GM12864 (cell line): ENCODE measurements around the gene LAMB1.

Experiments used
- DNase-seq: peaks from one replicate; pipeline ENCODE4 v3.0.0-alpha.2; 2011; ENCODE audit warnings: low read depth
- H3K4me3 ChIP-seq: 2 replicates; pipeline ENCODE4 v1.5.1; 2011; ENCODE audit warnings: mild to moderate bottlenecking, low read depth, low read length, control low read depth
- TF ChIP-seq, protein P1 (sequence below): IDR thresholded peaks from 2 replicates; pipeline ENCODE4 v1.5.1; 2011; ENCODE audit warnings: low read depth, mild to moderate bottlenecking, moderate library complexity, low read length, control low read depth, inconsistent platforms; ENCODE audit errors: missing control alignments

Gene LAMB1

DNA sequence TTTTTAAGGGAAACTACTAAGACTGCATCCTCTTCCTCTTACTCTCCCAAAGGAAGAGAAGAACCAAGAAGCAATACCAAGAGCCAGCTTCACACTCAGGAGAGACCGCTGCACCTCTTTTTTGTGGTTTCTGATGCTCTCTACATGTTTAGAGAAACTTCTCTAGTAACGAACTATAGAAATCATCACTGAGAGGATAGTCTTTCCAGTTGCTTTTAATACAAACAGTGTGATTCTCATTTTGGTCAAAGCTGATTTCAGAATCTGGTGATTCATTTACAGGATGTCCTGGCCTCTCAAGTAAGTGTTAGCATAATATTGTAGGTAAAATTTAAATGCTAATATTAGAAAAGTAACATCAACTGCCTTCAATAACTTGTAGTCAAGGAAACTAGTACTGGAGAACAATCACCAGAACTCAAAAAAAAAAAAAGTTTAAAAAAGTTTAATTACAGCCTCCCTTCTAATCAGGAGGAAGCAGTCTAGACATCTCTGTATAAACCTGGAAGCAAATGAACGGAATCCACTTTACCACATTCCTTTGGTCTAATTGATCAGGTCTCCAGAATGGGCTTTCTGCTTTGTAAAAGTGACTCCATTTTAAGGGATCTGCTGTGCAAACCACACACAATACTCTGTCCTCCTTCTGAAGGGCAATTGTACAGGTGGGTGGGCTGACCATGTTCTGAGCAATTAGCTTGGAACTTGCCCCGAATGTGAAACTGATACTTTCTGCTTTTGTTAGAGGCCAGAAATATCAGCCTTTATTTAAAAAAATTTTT, 3.0 kb downstream of the LAMB1 start:
- DNase-seq, result no peak
- no peak overlapping the region for H3K4me3 ChIP-seq
- TF ChIP-seq, protein P1, sequence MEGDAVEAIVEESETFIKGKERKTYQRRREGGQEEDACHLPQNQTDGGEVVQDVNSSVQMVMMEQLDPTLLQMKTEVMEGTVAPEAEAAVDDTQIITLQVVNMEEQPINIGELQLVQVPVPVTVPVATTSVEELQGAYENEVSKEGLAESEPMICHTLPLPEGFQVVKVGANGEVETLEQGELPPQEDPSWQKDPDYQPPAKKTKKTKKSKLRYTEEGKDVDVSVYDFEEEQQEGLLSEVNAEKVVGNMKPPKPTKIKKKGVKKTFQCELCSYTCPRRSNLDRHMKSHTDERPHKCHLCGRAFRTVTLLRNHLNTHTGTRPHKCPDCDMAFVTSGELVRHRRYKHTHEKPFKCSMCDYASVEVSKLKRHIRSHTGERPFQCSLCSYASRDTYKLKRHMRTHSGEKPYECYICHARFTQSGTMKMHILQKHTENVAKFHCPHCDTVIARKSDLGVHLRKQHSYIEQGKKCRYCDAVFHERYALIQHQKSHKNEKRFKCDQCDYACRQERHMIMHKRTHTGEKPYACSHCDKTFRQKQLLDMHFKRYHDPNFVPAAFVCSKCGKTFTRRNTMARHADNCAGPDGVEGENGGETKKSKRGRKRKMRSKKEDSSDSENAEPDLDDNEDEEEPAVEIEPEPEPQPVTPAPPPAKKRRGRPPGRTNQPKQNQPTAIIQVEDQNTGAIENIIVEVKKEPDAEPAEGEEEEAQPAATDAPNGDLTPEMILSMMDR, result no peak

DNA sequence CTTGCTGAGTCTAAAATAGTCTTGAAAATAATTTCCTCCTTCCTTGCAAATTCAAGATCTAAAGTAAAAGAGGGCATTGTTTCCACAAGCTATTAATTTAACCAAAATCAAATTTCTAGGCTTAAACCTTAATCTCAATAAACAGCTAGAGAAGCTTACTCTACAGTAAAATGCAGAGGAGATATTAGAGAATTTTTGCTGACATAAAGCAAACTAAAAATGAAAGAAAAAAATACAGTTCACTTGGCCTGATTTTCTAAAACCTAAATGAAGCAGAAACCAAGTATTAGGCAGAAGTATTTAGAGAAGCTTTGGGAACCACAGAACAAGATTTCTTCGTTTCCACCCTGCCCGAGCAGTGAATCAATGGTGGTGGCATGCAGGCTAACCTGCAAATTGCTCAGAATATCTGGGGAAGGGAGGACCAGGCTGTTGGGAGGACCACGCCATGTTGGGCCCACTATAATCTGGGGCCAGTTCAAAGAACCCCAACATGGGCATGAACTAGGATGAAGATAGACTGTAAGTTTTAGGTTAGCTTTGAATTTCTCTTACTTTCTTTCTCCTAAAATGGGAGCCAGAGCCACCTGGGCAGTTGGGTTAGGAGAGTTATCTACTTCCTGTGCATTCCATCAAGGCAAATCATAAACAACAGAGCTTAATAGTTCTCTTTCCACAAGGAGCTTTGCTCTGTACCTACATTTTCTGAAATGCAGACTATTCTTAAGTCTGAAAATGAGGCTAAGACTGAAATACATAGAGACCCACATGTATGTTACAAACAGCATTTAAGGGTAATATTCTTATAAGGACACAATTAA, 4.1 kb downstream of the LAMB1 start:
- no peak for DNase-seq
- TF ChIP-seq, protein P1, result no peak
- no peak overlapping the region for H3K4me3 ChIP-seq

DNA sequence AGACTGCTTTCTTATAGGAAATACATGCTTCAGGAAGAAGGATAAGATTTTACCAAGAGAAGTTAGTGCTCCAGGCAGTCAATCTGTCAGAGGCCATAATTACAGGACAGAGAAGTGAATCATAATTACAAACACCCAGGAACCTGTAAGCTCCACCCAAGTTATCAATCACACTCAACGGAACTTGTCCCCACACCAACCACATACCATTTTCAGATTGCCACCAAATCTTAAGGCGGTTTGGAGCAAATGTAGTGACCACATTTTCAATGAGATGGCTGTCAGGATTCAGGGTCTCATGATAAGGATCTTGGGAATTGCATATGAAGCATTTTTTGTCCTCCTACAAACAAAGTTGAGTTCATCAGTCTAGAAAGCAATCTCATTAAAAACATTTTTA, 4.8 kb downstream of the LAMB1 start:
- DNase-seq, result no peak
- TF ChIP-seq, protein P1, result no peak
- H3K4me3 ChIP-seq, result no peak overlapping the region

DNA sequence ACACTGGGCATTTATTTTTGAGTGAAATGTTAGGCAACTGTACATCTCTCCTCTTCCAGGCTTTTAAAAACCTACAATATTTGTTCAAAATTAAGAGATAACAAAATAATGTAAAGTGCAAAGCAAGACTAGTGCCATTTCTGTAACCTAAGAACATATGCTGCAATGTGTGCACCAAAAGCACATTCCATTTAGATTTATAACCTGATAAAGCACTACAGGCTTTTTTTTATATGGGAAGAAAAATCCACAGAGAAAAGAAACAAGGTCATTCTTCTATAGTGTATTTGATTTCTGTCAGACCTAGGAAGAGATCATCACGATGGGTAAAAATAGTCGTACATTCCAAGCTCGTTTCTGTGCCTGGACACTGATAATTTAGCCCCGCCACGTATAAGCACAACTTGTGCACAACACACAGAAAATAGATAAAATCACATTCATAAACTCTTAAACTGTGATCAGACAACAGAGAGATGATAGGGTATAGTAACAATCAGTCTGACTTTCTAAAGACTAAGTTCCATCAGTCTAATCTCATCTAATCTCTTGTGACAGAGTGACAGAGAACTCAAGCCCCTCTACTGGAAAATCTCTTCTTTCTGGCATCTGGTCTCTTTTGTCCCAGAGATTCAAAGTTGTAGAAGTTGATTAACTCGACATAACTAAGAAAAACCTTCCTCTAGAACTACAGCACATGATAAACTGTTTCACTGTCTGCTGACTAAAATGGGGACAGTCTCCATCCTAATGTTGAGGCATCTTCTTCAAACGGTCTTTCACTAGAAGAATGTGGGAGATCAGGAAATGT, 6.7 kb downstream of the LAMB1 start:
- no peak for DNase-seq
- no peak overlapping the region for H3K4me3 ChIP-seq
- TF ChIP-seq, protein P1, result no peak

DNA sequence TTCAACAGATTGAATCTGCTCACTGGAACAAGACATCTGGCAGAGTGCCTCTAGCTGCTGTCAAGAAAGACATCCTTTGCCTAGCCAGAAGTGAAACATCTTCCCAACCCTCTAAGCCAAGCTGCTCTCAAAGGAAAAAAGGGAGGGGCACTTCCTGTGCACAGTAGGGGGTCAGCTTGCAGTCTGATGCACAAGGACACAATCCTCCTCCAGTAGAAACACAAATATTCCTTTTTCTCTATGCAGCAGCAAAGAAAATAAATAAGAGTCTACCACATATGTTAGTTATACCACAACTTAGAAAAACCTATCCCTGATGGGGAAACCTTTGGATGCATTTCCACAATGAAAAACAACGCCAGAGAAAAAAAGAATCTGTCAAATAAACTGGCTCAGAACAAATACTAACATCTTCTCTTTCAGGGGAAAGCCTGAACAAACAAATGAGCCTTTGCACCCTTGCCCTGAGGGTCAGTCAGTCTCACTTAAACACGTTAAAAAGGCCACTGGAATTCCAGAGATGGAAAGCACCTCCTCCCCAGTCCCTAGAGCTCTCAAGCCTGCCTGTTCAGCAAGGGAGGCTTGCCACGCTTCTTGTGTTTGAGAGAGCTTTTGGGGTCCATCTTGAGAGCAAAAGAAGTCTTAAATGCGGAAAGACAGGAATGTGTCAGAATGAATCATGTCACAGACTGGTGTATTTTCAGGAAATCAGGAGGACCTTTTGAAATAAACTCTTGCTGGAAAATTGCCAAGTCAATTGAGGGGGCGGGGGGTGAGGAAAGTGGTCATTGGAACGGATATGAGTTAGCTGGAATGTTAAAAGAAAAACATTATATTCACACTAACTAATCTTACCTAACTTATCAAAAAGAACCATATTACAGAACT, 7.5 kb downstream of the LAMB1 start:
- DNase-seq, result no peak
- no peak overlapping the region for H3K4me3 ChIP-seq
- TF ChIP-seq, protein P1, result no peak
